Mucosa of descending colon (tissue), 3 donors: ENCODE data around the gene ALPP. TPM values are rescaled to one million over a fixed set of nuclear protein-coding genes. Genes with fewer than 3 reads are reported as not detected.

Source experiments
- ATAC-seq: fragments of 200-7000 bp; cut with Tn5 transposase; one replicate; pipeline ENCODE4 v1.9.1; 2020; ENCODE audit warnings: mild to moderate bottlenecking, moderate library complexity
- DNase-seq, 3 donors: peaks; one replicate each; pipeline ENCODE4 v3.0.0-alpha.2; 2020
- H3K36me3 ChIP-seq: fragments of 200-600 bp; one replicate; pipeline ENCODE4 v1.8.0; 2021; ENCODE audit warnings: low read depth, mild to moderate bottlenecking
- H3K4me1 ChIP-seq: fragments of 200-600 bp; one replicate; pipeline ENCODE4 v1.8.0; 2021; ENCODE audit warnings: low read depth, mild to moderate bottlenecking
- H3K4me3 ChIP-seq: fragments of 200-600 bp; one replicate; pipeline ENCODE4 v1.8.0; 2021; ENCODE audit warnings: mild to moderate bottlenecking
- H3K9me3 ChIP-seq: fragments of 200-600 bp; one replicate; pipeline ENCODE4 v1.8.0; 2021; ENCODE audit warnings: mild to moderate bottlenecking
- CTCF ChIP-seq: fragments of 200-600 bp; IDR thresholded peaks from one replicate; pipeline ENCODE4 v1.8.0; 2022; ENCODE audit warnings: antibody characterized with exemption, mild to moderate bottlenecking
- intact Hi-C, 2 donors: fragments of 100-400 bp; cut with DNase I in 1 of 2; cut with micrococcal nuclease in 1 of 2; formaldehyde crosslinking; loops; one replicate each; pipeline versions ENCODE4 v1.11.0 to v1.11.1; 2022; cut with DNase I, micrococcal nuclease
- total RNA-seq, 3 donors: library from RNA; stranded (reverse); fragmentation: NEBNext Ultra II Directional in 2 of 3; extraction: Animal tissue kit (Norgen Biotek cat#: 25700) in 2 of 3; gene quantifications; one replicate each; pipeline versions ENCODE4 v1.2.1 to v1.2.4, GENCODE V29; 2021 to 2023
- donor health status: DM: no; HTN: no; CAD: no; lungs with moderate emphysema.
- donor health status: DM: no; HTN: no; CAD: no.
- donor health status: DM: no; HTN: yes; CAD: no.

ALPP gene
- total RNA-seq, 3 donors from 2014 or later: 1.2 TPM; not detected in 2

GRCh38 chr2:232351686-232352510, 26.7 kb upstream of the ALPP start:
- intact Hi-C loops: no loop called here
- no peak for ATAC-seq
- peak in 1 of 3 donors; percentile 17 for DNase-seq

GRCh38 chr2:232352511-232353091, 25.9 kb upstream of the ALPP start:
- Histone ChIP-seq H3K4me1 (peaks cover 5% of the 10 kb centered on the region), H3K9me3 (no peaks in the 10 kb centered on the region), H3K4me3 (no peak overlapping the region), H3K36me3 (no peaks in the 10 kb centered on the region)
- no peak for TF ChIP-seq CTCF
- DNase-seq (peak in 2 of 3 donors; percentile 14 to 42), ATAC-seq (no peak)
- intact Hi-C loops: no loop called here

More at GRCh38 chr2:232351686-232352510, 26.7 kb upstream of the ALPP start:
- H3K9me3 ChIP-seq: no peaks in the 10 kb centered on the region
- no peak overlapping the region for H3K4me3 ChIP-seq
- peaks cover 5% of the 10 kb centered on the region for H3K4me1 ChIP-seq
- no peak for TF ChIP-seq CTCF
- H3K36me3 ChIP-seq: no peaks in the 10 kb centered on the region

GRCh38 chr2:232353096-232353495, 25.5 kb upstream of the ALPP start:
- TF ChIP-seq CTCF: no peak
- H3K4me3 ChIP-seq: no peak overlapping the region
- no peaks in the 10 kb centered on the region for H3K9me3 ChIP-seq
- H3K36me3 ChIP-seq: no peaks in the 10 kb centered on the region
- no peak for ATAC-seq
- no peak for DNase-seq
- H3K4me1 ChIP-seq: peaks cover 5% of the 10 kb centered on the region
- intact Hi-C loops: no loop called here

DNA sequence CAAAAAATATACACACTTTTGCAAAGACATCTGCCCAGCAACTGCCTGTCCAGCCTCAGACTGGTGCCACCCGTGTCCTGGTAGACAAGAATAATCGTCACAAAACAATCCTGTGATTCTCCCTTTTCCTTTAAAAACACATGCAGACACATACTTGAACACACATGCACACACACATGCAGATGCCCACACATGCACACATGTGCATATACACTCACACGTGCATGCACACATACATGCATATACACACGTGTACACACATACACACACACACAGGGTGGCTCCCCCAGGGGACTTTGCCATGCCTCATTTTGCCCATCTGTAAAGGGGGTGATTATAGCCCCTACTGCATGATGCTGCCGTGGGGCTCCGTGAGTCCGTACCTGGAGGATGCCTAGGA, 24.9 kb upstream of the ALPP start:
- TF ChIP-seq CTCF: no peak
- no peak for ATAC-seq
- no peaks in the 10 kb centered on the region for H3K36me3 ChIP-seq
- H3K4me3 ChIP-seq: no peak overlapping the region
- intact Hi-C loops: no loop called here
- H3K9me3 ChIP-seq: no peaks in the 10 kb centered on the region
- peak in 1 of 3 donors; percentile 1 for DNase-seq
- peaks cover 5% of the 10 kb centered on the region for H3K4me1 ChIP-seq

DNA sequence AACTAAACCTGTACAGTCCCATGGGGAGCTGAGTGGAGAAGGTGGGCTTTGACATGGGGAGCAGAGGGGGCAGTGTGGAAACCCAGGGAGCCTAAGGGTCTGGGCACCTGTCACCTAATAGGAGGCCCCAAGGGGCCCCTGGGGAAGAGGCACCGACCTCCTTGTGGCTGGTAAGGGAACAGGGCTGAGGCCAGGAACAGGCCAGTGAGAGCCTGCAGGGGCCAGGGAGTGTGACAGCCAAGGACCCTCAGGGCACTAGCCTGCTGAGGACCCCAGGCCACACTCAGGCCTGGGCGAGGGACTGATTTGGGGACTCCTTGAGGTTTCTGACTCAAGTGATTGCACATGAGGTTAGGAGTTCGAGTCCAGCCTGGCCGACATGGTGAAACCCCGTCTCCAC, 24.5 kb upstream of the ALPP start:
- Histone ChIP-seq H3K4me3 (no peak overlapping the region), H3K4me1 (peaks cover 5% of the 10 kb centered on the region), H3K36me3 (no peaks in the 10 kb centered on the region), H3K9me3 (no peaks in the 10 kb centered on the region)
- peak in 1 of 3 donors; percentile 10 for DNase-seq
- no peak for TF ChIP-seq CTCF
- intact Hi-C loops: no loop called here
- ATAC-seq: no peak
